ENCODE measurements around the gene SMIM21. TPM values are rescaled to one million over a fixed set of nuclear protein-coding genes. Genes with fewer than 3 reads are reported as not detected.

Gene SMIM21
- polyA plus RNA-seq, 2 donors: not detected

DNA sequence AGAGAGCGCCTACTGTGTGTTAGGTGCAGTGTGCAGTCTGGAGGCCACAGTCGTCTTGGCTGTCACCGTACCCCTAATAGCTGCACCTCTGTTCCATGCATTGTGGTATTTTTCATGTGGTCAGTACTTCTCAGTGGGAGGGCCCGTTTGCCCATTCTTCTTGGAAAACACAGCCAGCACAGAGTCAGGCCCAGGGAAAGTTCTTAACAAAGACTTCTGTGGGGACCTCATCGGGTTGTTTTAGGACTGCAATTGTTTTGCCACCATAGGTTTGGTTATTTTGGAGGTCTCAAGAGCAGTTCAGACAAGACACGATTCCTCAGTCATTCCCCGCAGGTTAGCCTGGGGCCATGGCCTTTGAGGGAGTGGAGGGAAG, 62.3 kb downstream of the SMIM21 start:
- WGBS, 2 donors: 91 to 94% methylated on average over 7 of the region's 7 CpGs
- H3K27ac ChIP-seq (ENCODE audit: low read depth in 2 of 2, low read length in 1 of 2): no peak overlapping the region
- H3K36me3 ChIP-seq (ENCODE audit: control insufficient read depth in 2 of 2, insufficient read depth in 2 of 2, low read length in 1 of 2): no peaks in the 10 kb centered on the region
- H3K4me3 ChIP-seq (ENCODE audit: low read depth in 1 of 2, low read length in 2 of 2): no peak overlapping the region
- H3K9me3 ChIP-seq (ENCODE audit: control insufficient read depth in 2 of 2, insufficient read depth in 1 of 2, low read depth in 1 of 2, low read length in 1 of 2): no peaks in the 10 kb centered on the region
- peaks cover 0 to 2% of the 10 kb centered on the region in 2 donors for H3K4me1 ChIP-seq (ENCODE audit: control insufficient read depth in 2 of 2, insufficient read depth in 2 of 2, low read length in 1 of 2)
- H3K27me3 ChIP-seq (ENCODE audit: control insufficient read depth in 1 of 2, insufficient read depth in 2 of 2, low read length in 2 of 2): no peaks in the 10 kb centered on the region

- no peak overlapping the region for H3K4me3 ChIP-seq (ENCODE audit: low read depth in 1 of 2, low read length in 2 of 2)
- 71 to 74% methylated on average over 13 of the region's 13 CpGs for WGBS, 2 donors
- no peaks in the 10 kb centered on the region for H3K27me3 ChIP-seq (ENCODE audit: control insufficient read depth in 1 of 2, insufficient read depth in 2 of 2, low read length in 2 of 2)
- H3K9me3 ChIP-seq (ENCODE audit: control insufficient read depth in 2 of 2, insufficient read depth in 1 of 2, low read depth in 1 of 2, low read length in 1 of 2): no peaks in the 10 kb centered on the region
- H3K36me3 ChIP-seq (ENCODE audit: control insufficient read depth in 2 of 2, insufficient read depth in 2 of 2, low read length in 1 of 2): no peaks in the 10 kb centered on the region
- peaks cover 0 to 2% of the 10 kb centered on the region in 2 donors for H3K4me1 ChIP-seq (ENCODE audit: control insufficient read depth in 2 of 2, insufficient read depth in 2 of 2, low read length in 1 of 2)
- H3K27ac ChIP-seq (ENCODE audit: low read depth in 2 of 2, low read length in 1 of 2): no peak overlapping the region
These were observed 62.8 kb downstream of the SMIM21 start for GRCh38 chr18:75364512-75365253.

DNA sequence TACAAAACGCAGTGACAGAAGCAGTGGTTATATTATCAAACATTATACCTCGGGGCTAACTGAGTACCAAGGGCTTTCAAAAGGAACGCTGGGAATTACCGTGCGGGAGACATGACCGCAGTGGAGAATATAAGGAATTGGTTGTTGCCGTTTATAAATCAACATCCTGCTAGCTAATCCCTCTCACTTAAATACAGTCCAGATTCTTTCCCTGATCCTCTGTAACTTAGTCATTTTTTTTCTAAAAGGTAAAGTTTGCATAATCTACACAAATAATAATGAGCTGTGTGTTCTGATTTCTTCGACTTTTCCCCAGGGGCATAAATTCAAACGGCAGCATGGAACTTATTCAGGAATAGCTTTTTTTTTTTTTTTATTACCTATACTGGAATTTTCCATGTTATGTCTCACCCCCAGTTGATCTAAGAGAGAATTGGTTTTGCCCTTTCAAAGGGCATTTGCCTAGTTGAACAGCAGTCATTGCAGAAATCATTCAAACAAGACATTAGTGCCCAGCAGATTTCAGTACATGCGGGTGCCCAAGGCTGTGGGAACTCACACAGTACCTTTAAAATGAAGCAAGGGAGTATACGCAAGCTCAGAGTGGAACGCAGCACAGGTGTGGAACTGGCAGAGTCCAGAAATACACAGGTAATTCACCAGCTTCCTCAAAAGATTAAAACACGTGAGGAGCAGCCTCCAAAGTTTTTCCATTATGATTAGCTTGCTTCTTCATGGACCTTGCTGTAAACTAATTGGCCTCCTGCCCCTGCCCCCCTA, 63.9 kb downstream of the SMIM21 start:
- Histone ChIP-seq H3K4me3 (ENCODE audit: low read depth in 1 of 2, low read length in 2 of 2) (no peak overlapping the region), H3K9me3 (ENCODE audit: control insufficient read depth in 2 of 2, insufficient read depth in 1 of 2, low read depth in 1 of 2, low read length in 1 of 2) (no peaks in the 10 kb centered on the region), H3K27me3 (ENCODE audit: control insufficient read depth in 1 of 2, insufficient read depth in 2 of 2, low read length in 2 of 2) (no peaks in the 10 kb centered on the region), H3K4me1 (ENCODE audit: control insufficient read depth in 2 of 2, insufficient read depth in 2 of 2, low read length in 1 of 2) (peaks cover 0 to 2% of the 10 kb centered on the region in 2 donors), H3K27ac (ENCODE audit: low read depth in 2 of 2, low read length in 1 of 2) (no peak overlapping the region), H3K36me3 (ENCODE audit: control insufficient read depth in 2 of 2, insufficient read depth in 2 of 2, low read length in 1 of 2) (no peaks in the 10 kb centered on the region)
- 53 to 69% methylated on average over 13 of the region's 13 CpGs for WGBS, 2 donors

- no peaks in the 10 kb centered on the region for H3K9me3 ChIP-seq (ENCODE audit: control insufficient read depth in 2 of 2, insufficient read depth in 1 of 2, low read depth in 1 of 2, low read length in 1 of 2)
- H3K27ac ChIP-seq (ENCODE audit: low read depth in 2 of 2, low read length in 1 of 2): no peak overlapping the region
- 83 to 91% methylated on average over 13 of the region's 13 CpGs for WGBS, 2 donors
- H3K4me3 ChIP-seq (ENCODE audit: low read depth in 1 of 2, low read length in 2 of 2): no peak overlapping the region
- no peaks in the 10 kb centered on the region for H3K36me3 ChIP-seq (ENCODE audit: control insufficient read depth in 2 of 2, insufficient read depth in 2 of 2, low read length in 1 of 2)
- H3K27me3 ChIP-seq (ENCODE audit: control insufficient read depth in 1 of 2, insufficient read depth in 2 of 2, low read length in 2 of 2): no peaks in the 10 kb centered on the region
- peaks cover 0 to 2% of the 10 kb centered on the region in 2 donors for H3K4me1 ChIP-seq (ENCODE audit: control insufficient read depth in 2 of 2, insufficient read depth in 2 of 2, low read length in 1 of 2)
These were observed 65.1 kb downstream of the SMIM21 start for GRCh38 chr18:75362435-75362834.

DNA sequence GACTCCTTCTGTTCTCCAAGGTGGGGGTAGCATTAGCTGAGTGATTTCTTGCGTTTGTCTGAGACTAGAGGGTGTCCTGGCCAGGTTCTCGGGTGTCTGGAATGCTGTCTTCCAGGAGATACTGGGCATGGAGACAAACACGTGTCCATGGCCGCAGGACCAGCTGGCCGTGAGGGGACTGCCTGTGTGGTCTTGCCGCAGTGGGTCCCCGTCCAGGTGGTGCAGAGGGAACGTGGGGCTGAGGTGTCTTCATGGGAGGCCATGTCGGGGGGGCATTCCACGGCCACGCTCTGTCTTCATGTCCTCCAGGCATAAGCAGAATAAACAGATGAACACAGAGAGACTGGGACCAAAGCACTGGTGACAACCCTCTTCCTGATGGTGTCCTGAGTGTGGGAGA, 66.6 kb downstream of the SMIM21 start:
- Histone ChIP-seq H3K4me1 (ENCODE audit: control insufficient read depth in 2 of 2, insufficient read depth in 2 of 2, low read length in 1 of 2) (peaks cover 0 to 2% of the 10 kb centered on the region in 2 donors), H3K27me3 (ENCODE audit: control insufficient read depth in 1 of 2, insufficient read depth in 2 of 2, low read length in 2 of 2) (no peaks in the 10 kb centered on the region), H3K36me3 (ENCODE audit: control insufficient read depth in 2 of 2, insufficient read depth in 2 of 2, low read length in 1 of 2) (no peaks in the 10 kb centered on the region), H3K4me3 (ENCODE audit: low read depth in 1 of 2, low read length in 2 of 2) (no peak overlapping the region), H3K9me3 (ENCODE audit: control insufficient read depth in 2 of 2, insufficient read depth in 1 of 2, low read depth in 1 of 2, low read length in 1 of 2) (peaks cover 2 to 3% of the 10 kb centered on the region in 2 donors), H3K27ac (ENCODE audit: low read depth in 2 of 2, low read length in 1 of 2) (no peak overlapping the region)
- 85 to 92% methylated on average over 11 of the region's 11 CpGs for WGBS, 2 donors

DNA sequence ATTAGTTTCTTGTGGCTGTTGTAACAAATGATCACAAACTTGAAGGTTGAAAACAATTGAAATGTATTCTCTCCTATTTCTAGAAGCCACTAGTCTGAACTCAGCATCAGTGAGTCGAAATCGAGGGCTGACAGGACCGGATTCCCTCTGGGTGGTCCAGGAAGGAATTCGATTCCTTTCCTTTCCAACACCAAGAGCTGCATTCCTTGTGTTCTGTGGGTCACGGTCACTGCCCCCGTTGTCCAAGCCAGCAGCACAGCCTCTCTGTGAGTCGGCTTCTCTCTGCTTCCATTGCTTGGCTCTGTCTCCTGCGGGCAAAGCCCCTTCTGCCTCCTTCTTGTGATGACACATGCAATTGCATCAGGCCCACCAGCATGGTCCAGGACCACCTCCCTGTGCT, 67.3 kb downstream of the SMIM21 start:
- Histone ChIP-seq H3K4me3 (ENCODE audit: low read depth in 1 of 2, low read length in 2 of 2) (no peak overlapping the region), H3K27me3 (ENCODE audit: control insufficient read depth in 1 of 2, insufficient read depth in 2 of 2, low read length in 2 of 2) (no peaks in the 10 kb centered on the region), H3K9me3 (ENCODE audit: control insufficient read depth in 2 of 2, insufficient read depth in 1 of 2, low read depth in 1 of 2, low read length in 1 of 2) (peaks cover 2 to 3% of the 10 kb centered on the region in 2 donors), H3K4me1 (ENCODE audit: control insufficient read depth in 2 of 2, insufficient read depth in 2 of 2, low read length in 1 of 2) (peaks cover 0 to 2% of the 10 kb centered on the region in 2 donors), H3K27ac (ENCODE audit: low read depth in 2 of 2, low read length in 1 of 2) (no peak overlapping the region), H3K36me3 (ENCODE audit: control insufficient read depth in 2 of 2, insufficient read depth in 2 of 2, low read length in 1 of 2) (no peaks in the 10 kb centered on the region)
- 80 to 81% methylated on average over 8 of the region's 8 CpGs for WGBS, 2 donors

Other genes with a start within 250 kb of the SMIM21 start
- 10 to 100 TPM; 10.8 to 14.4 TPM for gene PTGR3, start 218.6 kb downstream of the SMIM21 start, polyA plus RNA-seq
- 1 to 10 TPM; 4.7 to 6.7 TPM for gene TSHZ1, start 216.9 kb downstream of the SMIM21 start, polyA plus RNA-seq

Data from esophagus (tissue), 2 donors.